ENCODE data around the gene QTRT2.

QTRT2 gene

DNA sequence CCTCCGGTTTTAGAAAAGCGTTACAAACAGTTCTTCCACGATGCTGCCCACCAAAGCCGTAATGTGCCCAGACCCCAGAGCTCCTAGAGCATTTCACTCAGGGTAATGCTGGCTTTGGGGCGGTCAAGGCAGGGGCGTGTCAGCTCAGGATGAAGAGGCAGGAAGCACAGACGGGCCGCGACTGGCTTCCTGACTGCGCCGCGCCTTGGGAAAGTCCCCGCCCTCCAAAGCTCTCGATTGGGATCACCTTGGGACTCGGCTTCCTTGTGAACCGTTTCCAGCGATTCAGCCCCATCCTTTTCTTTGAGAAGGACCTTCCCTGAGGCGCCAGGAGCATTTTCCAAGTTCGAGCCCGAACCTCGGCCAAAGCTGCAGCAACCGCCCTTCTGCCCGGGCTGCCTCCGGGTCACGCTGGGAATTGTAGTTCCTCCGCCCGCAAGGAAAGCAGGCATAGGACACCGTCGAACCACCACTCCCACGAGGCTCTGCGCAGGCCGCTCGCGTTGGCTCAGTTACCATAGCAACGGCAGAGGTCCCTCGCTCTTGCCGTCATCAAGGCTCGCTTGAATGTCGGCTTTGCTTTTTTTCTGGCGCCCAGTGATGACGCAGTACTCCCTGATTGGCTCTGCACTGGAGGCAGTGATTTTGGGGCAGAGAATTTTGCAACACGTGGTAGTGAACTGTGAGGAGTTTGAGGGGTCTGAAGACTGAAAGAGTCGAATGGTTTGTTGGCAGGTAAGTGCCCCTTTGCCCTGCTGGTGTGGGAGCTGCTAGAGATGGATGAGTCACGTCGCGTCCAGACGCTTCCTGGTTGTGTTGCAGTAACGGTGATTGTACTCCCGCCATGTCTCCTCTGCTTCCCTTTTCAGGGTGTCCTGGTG lies at the start of gene QTRT2, which contains the start of gene CCDC191 (continued):
- peak; percentile 25; the same call in 1 of the 2 replicates for TF ChIP-seq ZNF610 (tag by site-specific recombination; IDR thresholded peaks at IDR 0.05; ENCODE audit: borderline replicate concordance)
- TF ChIP-seq, protein P1, sequence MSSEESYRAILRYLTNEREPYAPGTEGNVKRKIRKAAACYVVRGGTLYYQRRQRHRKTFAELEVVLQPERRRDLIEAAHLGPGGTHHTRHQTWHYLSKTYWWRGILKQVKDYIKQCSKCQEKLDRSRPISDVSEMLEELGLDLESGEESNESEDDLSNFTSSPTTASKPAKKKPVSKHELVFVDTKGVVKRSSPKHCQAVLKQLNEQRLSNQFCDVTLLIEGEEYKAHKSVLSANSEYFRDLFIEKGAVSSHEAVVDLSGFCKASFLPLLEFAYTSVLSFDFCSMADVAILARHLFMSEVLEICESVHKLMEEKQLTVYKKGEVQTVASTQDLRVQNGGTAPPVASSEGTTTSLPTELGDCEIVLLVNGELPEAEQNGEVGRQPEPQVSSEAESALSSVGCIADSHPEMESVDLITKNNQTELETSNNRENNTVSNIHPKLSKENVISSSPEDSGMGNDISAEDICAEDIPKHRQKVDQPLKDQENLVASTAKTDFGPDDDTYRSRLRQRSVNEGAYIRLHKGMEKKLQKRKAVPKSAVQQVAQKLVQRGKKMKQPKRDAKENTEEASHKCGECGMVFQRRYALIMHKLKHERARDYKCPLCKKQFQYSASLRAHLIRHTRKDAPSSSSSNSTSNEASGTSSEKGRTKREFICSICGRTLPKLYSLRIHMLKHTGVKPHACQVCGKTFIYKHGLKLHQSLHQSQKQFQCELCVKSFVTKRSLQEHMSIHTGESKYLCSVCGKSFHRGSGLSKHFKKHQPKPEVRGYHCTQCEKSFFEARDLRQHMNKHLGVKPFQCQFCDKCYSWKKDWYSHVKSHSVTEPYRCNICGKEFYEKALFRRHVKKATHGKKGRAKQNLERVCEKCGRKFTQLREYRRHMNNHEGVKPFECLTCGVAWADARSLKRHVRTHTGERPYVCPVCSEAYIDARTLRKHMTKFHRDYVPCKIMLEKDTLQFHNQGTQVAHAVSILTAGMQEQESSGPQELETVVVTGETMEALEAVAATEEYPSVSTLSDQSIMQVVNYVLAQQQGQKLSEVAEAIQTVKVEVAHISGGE (tag by site-specific recombination; conservative IDR thresholded peaks at IDR 0.05; ENCODE audit: low read depth), result peak; percentile 41
- TF ChIP-seq, protein P2, sequence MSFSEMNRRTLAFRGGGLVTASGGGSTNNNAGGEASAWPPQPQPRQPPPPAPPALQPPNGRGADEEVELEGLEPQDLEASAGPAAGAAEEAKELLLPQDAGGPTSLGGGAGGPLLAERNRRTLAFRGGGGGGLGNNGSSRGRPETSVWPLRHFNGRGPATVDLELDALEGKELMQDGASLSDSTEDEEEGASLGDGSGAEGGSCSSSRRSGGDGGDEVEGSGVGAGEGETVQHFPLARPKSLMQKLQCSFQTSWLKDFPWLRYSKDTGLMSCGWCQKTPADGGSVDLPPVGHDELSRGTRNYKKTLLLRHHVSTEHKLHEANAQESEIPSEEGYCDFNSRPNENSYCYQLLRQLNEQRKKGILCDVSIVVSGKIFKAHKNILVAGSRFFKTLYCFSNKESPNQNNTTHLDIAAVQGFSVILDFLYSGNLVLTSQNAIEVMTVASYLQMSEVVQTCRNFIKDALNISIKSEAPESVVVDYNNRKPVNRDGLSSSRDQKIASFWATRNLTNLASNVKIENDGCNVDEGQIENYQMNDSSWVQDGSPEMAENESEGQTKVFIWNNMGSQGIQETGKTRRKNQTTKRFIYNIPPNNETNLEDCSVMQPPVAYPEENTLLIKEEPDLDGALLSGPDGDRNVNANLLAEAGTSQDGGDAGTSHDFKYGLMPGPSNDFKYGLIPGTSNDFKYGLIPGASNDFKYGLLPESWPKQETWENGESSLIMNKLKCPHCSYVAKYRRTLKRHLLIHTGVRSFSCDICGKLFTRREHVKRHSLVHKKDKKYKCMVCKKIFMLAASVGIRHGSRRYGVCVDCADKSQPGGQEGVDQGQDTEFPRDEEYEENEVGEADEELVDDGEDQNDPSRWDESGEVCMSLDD (tag by site-specific recombination; IDR thresholded peaks at IDR 0.05), result peak; percentile 41; the same call in 1 of the 2 replicates
- peak; percentile 30 for TF ChIP-seq SETDB1 (IDR thresholded peaks at IDR 0.05; ENCODE audit: insufficient read length, low read length)
- peak; percentile 40; the same call in 1 of the 2 replicates for TF ChIP-seq TRIM28 (IDR thresholded peaks at IDR 0.05; ENCODE audit: borderline replicate concordance, low read length)
- TF ChIP-seq ZNF366 (tag by site-specific recombination; conservative IDR thresholded peaks at IDR 0.05), result no peak
- no peak for TF ChIP-seq GLIS2 (tag by site-specific recombination; IDR thresholded peaks at IDR 0.05)
- TF ChIP-seq, protein P3, sequence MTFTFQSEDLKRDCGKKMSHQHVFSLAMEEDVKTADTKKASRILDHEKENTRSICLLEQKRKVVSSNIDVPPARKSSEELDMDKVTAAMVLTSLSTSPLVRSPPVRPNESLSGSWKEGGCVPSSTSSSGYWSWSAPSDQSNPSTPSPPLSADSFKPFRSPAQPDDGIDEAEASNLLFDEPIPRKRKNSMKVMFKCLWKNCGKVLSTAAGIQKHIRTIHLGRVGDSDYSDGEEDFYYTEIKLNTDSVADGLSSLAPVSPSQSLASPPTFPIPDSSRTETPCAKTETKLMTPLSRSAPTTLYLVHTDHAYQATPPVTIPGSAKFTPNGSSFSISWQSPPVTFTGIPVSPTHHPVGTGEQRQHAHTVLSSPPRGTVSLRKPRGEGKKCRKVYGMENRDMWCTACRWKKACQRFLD (tag by site-specific recombination; IDR thresholded peaks at IDR 0.05), result no peak
- no peak for TF ChIP-seq ZNF133 (tag by site-specific recombination; IDR thresholded peaks at IDR 0.05)
- no peak for TF ChIP-seq ZNF311 (tag by site-specific recombination; IDR thresholded peaks at IDR 0.05; ENCODE audit: borderline replicate concordance)
- no peak for TF ChIP-seq ZNF416 (tag by site-specific recombination; IDR thresholded peaks at IDR 0.05)
- no peak for TF ChIP-seq TCF7L2 (IDR thresholded peaks at IDR 0.05; ENCODE audit: borderline replicate concordance, low read depth, low read length)
- TF ChIP-seq ZIC2 (tag by site-specific recombination; IDR thresholded peaks at IDR 0.05), result no peak
- TF ChIP-seq ZNF274 (IDR thresholded peaks at IDR 0.05; ENCODE audit: low read length), result no peak
- no peak for TF ChIP-seq ZNF274 (tag by site-specific recombination; IDR thresholded peaks at IDR 0.05; ENCODE audit: borderline replicate concordance)
- TF ChIP-seq ZNF350 (tag by site-specific recombination; IDR thresholded peaks at IDR 0.05), result no peak
- no peak for TF ChIP-seq KLF16 (tag by site-specific recombination; IDR thresholded peaks at IDR 0.05)
- 0 out of 2 replicates have a peak, but pooled peaks have one; percentile 30 for TF ChIP-seq SP7 (tag by site-specific recombination; IDR thresholded peaks at IDR 0.05)
- no peak for TF ChIP-seq ZNF391 (tag by site-specific recombination; IDR thresholded peaks at IDR 0.05; ENCODE audit: borderline replicate concordance, low read depth)
- no peak for TF ChIP-seq ZNF19 (tag by site-specific recombination; IDR thresholded peaks at IDR 0.05; ENCODE audit: low read depth)
- no peak; the same call in 1 of the 2 replicates for TF ChIP-seq KLF1 (tag by site-specific recombination; IDR thresholded peaks at IDR 0.05)
- TF ChIP-seq ZSCAN16 (tag by site-specific recombination; IDR thresholded peaks at IDR 0.05), result no peak
- peak; percentile 49; the same call in 1 of the 2 replicates for TF ChIP-seq YY1 (tag by site-specific recombination; IDR thresholded peaks at IDR 0.05)
- TF ChIP-seq, protein P4, sequence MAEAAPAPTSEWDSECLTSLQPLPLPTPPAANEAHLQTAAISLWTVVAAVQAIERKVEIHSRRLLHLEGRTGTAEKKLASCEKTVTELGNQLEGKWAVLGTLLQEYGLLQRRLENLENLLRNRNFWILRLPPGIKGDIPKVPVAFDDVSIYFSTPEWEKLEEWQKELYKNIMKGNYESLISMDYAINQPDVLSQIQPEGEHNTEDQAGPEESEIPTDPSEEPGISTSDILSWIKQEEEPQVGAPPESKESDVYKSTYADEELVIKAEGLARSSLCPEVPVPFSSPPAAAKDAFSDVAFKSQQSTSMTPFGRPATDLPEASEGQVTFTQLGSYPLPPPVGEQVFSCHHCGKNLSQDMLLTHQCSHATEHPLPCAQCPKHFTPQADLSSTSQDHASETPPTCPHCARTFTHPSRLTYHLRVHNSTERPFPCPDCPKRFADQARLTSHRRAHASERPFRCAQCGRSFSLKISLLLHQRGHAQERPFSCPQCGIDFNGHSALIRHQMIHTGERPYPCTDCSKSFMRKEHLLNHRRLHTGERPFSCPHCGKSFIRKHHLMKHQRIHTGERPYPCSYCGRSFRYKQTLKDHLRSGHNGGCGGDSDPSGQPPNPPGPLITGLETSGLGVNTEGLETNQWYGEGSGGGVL (tag by site-specific recombination; IDR thresholded peaks at IDR 0.05), result no peak
- peak; percentile 74; the same call in 1 of the 2 replicates for TF ChIP-seq KLF9 (tag by site-specific recombination; IDR thresholded peaks at IDR 0.05; ENCODE audit: low read depth)
- TF ChIP-seq ZFP3 (tag by site-specific recombination; IDR thresholded peaks at IDR 0.05; ENCODE audit: low read depth), result no peak
- peak; percentile 35; the same call in 1 of the 2 replicates for TF ChIP-seq ZBTB48 (tag by site-specific recombination; IDR thresholded peaks at IDR 0.05)
- TF ChIP-seq EGR2 (tag by site-specific recombination; IDR thresholded peaks at IDR 0.05; ENCODE audit: low read depth), result no peak; the same call in 1 of the 2 replicates
- TF ChIP-seq, protein P5, sequence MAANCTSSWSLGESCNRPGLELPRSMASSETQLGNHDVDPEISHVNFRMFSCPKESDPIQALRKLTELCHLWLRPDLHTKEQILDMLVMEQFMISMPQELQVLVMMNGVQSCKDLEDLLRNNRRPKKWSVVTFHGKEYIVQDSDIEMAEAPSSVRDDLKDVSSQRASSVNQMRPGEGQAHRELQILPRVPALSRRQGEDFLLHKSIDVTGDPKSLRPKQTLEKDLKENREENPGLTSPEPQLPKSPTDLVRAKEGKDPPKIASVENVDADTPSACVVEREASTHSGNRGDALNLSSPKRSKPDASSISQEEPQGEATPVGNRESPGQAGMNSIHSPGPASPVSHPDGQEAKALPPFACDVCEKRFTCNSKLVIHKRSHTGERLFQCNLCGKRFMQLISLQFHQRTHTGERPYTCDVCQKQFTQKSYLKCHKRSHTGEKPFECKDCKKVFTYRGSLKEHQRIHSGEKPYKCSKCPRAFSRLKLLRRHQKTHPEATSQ (tag by site-specific recombination; IDR thresholded peaks at IDR 0.05), result no peak
